HG03095 (cell line): ENCODE measurements around the gene CRISP2.

ENCODE experiments used
- ATAC-seq: cut with Tn5 transposase; IDR thresholded peaks from one replicate; pipeline ENCODE4 v1.9.1; 2021; ENCODE audit warnings: moderate library complexity; ENCODE audit not compliant: unreplicated experiment

CRISP2 gene

DNA sequence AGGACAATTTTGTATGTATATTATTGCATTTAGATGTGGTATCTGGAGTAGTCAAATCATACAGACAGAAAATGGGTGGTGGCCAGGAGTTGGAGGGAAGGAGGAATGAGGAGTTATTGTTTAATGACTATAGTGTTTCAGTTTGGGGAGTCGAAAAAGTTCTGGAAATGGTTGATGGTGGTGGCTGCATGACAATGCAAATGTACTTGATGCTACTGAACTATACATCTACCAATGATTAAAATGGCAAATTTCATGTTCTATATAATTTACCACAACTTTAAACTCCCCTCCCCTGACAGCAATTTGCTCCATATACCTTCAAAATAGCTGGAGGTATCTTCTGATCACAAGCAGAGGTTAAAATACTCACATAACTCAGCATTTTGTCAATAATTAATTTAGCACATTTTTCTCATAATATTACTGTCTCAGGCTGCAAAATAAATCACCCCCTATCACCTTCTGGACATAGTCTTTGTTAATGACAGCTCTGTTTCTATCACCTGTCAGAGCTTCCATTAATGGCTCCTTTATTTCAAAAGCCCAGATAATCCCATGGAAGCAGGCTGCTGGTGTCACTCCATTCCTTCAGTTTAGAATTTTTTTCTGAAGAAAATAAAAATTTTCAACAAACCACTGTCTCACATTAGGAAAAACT, 51.0 kb downstream of the CRISP2 start:
- ATAC-seq: no peak

DNA sequence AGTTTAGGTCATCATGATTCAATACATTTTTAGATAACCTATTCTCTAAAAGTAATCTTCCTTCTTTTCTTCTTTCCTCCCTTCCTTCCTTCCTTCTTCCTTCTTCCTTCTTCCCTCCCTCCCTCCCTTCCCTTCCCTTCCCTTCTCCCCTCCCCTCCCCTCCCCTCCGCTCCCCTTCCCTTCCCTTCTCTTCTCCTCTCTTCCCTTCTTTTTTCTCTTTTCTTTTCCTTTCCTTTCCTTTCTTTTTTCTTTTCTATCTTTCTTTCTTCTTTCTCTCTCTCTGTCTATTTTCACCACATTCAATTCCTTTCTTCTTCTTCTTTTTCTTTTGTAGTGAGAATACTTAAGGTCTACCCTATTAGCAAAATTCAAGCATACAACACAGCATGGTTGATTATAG, 59.4 kb downstream of the CRISP2 start:
- ATAC-seq: no peak

GRCh38 chr6:49653438-49653837, 59.9 kb downstream of the CRISP2 start:
- ATAC-seq: no peak

DNA sequence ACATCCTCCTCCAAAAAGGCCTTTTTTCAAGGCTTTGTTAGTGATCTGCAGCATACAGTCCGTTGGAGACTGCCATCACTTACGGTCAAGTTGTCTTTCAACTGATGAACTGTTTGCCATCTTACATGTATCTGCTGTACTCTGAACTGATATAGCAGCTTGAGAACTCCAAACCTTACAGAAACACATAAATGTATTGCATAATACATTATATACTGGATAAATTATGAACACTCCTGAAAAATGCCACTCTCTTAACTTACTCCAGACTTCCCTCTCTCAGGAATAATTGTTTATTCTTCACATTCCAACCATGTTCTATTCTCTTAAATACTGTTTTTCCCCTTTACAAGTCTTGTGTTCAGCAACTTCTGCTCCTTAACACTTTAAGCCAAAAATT, 62.1 kb downstream of the CRISP2 start:
- ATAC-seq: no peak

DNA sequence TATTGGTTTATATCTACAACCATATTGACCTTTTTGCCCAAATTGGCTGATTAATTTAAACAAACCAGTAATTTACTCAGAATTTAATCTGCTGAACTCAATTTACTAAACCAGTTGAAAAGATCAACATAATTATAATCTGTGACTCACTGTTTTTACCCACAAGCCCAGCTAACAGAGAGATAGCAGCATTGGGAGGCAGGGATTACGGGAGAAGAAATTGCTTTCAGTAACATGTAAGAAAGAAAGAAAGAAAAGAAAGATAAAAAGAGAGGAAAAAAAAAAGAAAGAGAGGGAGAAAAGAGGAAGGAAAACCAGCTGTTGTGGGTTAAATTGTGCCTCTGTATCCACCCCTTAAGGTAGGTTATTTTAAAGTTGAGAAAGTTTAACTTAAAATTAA, 63.4 kb downstream of the CRISP2 start:
- ATAC-seq: no peak

DNA sequence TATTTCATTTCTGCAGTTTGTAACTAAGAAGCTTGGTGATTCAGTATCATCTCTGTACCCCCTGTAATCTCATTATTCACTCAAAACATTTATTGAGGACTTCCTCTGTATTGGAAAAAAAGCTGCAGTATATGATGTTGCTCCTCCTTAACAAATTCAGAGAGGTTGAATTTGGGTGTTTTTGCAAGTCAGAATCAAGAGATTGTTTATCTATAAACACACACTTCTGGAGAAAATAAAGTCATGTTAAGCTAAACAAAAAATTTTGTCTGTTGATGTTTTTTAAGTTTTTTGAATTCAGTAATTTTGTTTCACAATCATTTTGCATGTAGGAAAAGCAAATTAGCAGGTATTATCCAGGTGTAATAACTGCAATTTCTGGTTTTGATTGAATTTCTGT, 65.3 kb downstream of the CRISP2 start:
- no peak for ATAC-seq

DNA sequence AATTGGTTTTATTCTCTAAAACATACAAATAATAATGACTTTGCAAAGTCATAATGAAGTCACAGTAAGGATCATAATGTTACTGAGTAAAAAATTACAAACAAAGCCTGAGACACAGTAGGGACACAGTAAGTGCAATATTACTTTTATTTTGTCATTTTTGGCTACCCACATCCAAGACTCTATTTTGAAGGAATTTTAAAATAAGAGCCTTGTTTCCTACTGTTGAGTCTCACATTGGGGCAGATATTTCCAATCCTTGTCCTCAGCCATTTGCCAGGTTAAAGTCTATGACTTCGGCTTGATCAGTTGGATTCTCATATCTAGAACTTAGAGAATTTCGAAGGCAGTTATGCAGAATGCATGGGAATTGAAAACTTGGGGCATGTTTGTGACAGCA, 65.9 kb downstream of the CRISP2 start:
- ATAC-seq: no peak

DNA sequence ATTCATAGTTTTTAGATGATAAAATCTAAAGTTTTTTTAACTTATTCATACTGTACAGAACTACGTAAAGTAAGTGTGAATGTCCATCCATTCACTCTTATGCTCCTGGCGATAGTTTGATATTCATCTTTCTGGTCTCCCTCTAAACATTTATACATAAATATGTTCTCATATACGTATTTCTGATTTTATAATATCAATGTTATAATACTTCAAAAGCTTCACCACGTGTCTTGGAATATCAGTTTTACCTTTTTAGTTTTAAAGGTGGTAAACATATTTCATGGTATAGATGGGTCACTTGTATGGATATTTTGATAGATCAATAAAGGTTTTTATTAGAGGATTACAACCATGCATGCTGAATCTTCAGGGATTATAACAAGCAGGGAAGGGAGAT, 66.4 kb downstream of the CRISP2 start:
- ATAC-seq: no peak

DNA sequence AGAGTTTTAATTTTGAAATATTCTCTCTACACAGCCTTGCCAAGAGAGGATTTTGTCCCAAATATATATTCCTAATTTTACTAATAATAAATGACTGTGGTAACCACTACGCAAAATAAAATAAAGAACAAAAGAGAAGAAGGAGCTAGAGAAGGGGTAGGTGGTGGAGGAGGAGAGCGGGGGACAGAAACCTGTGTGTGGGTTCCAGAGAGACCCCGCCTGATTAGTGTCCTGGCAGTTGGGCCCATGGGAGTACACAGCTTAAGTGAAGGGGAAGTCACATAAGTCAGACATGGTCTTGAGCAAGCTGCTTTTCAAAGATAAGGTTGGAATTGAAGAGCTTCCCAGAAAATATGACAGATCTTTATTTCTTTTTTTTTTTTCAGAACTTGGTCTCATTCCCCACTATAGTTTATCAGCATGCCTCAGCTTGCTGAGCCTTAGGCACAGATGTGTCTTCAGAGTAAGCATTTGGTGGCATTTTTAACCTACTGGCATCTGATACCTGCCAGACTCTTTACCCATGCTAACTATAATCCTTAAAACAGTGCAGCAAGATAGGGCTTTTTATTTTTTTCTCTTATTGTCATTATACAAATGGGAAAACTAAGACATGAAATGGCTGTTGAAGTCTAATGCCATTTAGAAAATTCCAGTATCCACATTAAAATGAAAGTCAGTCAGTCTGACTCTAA, 67.1 kb downstream of the CRISP2 start:
- no peak for ATAC-seq

- no peak for ATAC-seq
These were observed 68.2 kb downstream of the CRISP2 start for GRCh38 chr6:49645139-49645538.
